ENCODE results near the gene SLAMF9.

Gene SLAMF9

GRCh38 chr1:159915571-159916241 lies 38.3 kb downstream of the SLAMF9 start:
- Histone ChIP-seq H3K4me3 (replicated peaks; ENCODE audit: low read depth, low read length) (no peak overlapping the region), H3K36me3 (ENCODE audit: control insufficient read depth, insufficient read depth, low read length) (peaks cover 29% of the 10 kb centered on the region), H3K27me3 (replicated peaks; ENCODE audit: control insufficient read depth, insufficient read depth, low read length) (no peaks in the 10 kb centered on the region)
- TF ChIP-seq CTCF (IDR thresholded peaks at IDR 0.05; ENCODE audit: insufficient read depth, low read length, poor library complexity, severe bottlenecking) = no peak
- DNase-seq (ENCODE audit: extremely low read depth, insufficient read length) = no peak

- Histone ChIP-seq H3K27me3 (replicated peaks; ENCODE audit: control insufficient read depth, insufficient read depth, low read length) (no peaks in the 10 kb centered on the region), H3K4me3 (replicated peaks; ENCODE audit: low read depth, low read length) (no peak overlapping the region), H3K36me3 (ENCODE audit: control insufficient read depth, insufficient read depth, low read length) (peaks cover 21% of the 10 kb centered on the region)
- TF ChIP-seq CTCF (IDR thresholded peaks at IDR 0.05; ENCODE audit: insufficient read depth, low read length, poor library complexity, severe bottlenecking) = no peak
- no peak for DNase-seq (ENCODE audit: extremely low read depth, insufficient read length)
Observed at GRCh38 chr1:159914252-159915018, 39.6 kb downstream of the SLAMF9 start.

GRCh38 chr1:159913451-159914192 lies 40.4 kb downstream of the SLAMF9 start:
- DNase-seq (ENCODE audit: extremely low read depth, insufficient read length) = no peak
- TF ChIP-seq CTCF (IDR thresholded peaks at IDR 0.05; ENCODE audit: insufficient read depth, low read length, poor library complexity, severe bottlenecking) = no peak
- Histone ChIP-seq H3K27me3 (replicated peaks; ENCODE audit: control insufficient read depth, insufficient read depth, low read length) (no peaks in the 10 kb centered on the region), H3K4me3 (replicated peaks; ENCODE audit: low read depth, low read length) (no peak overlapping the region), H3K36me3 (ENCODE audit: control insufficient read depth, insufficient read depth, low read length) (peaks cover 13% of the 10 kb centered on the region)

- no peak overlapping the region for H3K4me3 ChIP-seq (replicated peaks; ENCODE audit: low read depth, low read length)
- DNase-seq (ENCODE audit: extremely low read depth, insufficient read length) = no peak
Observed at GRCh38 chr1:159911326-159912070, 42.5 kb downstream of the SLAMF9 start.

More at GRCh38 chr1:159911326-159912070, 42.5 kb downstream of the SLAMF9 start:
- Histone ChIP-seq H3K36me3 (ENCODE audit: control insufficient read depth, insufficient read depth, low read length) (peaks cover 2% of the 10 kb centered on the region), H3K27me3 (replicated peaks; ENCODE audit: control insufficient read depth, insufficient read depth, low read length) (no peaks in the 10 kb centered on the region)
- TF ChIP-seq CTCF (IDR thresholded peaks at IDR 0.05; ENCODE audit: insufficient read depth, low read length, poor library complexity, severe bottlenecking) = no peak
